Measurements from ENCODE around the gene SLC9A5.

GRCh38 chr16:67200491-67200890 is 48.3 kb upstream of the SLC9A5 start:
- TF ChIP-seq POLR2AphosphoS5 (IDR thresholded peaks at IDR 0.05) (peak in 1 of 3 donors; percentile 9), POLR2A (IDR thresholded peaks at IDR 0.05) (no peak)
